Measurements from ENCODE around the gene VPS35L. TPM values are rescaled to one million over a fixed set of nuclear protein-coding genes. Genes with fewer than 3 reads are reported as not detected.

Gene VPS35L
- total RNA-seq, 1 experiment from 2014 or later, result 11.7 TPM

- TF ChIP-seq CTCF (conservative IDR thresholded peaks at IDR 0.05) (no peak), EZH2 (IDR thresholded peaks at IDR 0.05; ENCODE audit: low read depth) (no peak)
- no peaks in the 10 kb centered on the region for H3K9me3 ChIP-seq (ENCODE audit: insufficient read depth, low read depth)
- no TSS peak for BruUV-seq (replicated peaks)
- H3K27ac ChIP-seq, result no peak overlapping the region
- no peaks in the 10 kb centered on the region for H3K9me2 ChIP-seq (ENCODE audit: insufficient read depth)
- no peaks in the 10 kb centered on the region for H3K79me2 ChIP-seq (ENCODE audit: low read depth)
- H3K27me3 ChIP-seq (ENCODE audit: insufficient read depth, low read depth), result no peaks in the 10 kb centered on the region
- no peak overlapping the region for H2AFZ ChIP-seq
- no peak overlapping the region for H3K4me2 ChIP-seq
- no peak for DNase-seq
- intact Hi-C loops (cut with micrococcal nuclease; ENCODE audit: unreplicated experiment), result no loop called here
- POLR2A ChIA-PET (ENCODE audit: unreplicated experiment), result no interaction called here
- no peaks in the 10 kb centered on the region for H3F3A ChIP-seq (ENCODE audit: insufficient read depth, low read depth)
- no peaks in the 10 kb centered on the region for H3K4me1 ChIP-seq (replicated peaks; ENCODE audit: insufficient read depth)
- CTCF ChIA-PET, result no interaction called here
- peaks cover 2% of the 10 kb centered on the region; the same call in 1 of the 2 replicates for H3K36me3 ChIP-seq (ENCODE audit: low read depth)
- H3K4me3 ChIP-seq, result no peak overlapping the region
- H4K20me1 ChIP-seq (ENCODE audit: insufficient read depth), result no peaks in the 10 kb centered on the region
Observed at GRCh38 chr16:19741354-19741753, 185.9 kb downstream of the VPS35L start.

GRCh38 chr16:19743816-19744159, 188.3 kb downstream of the VPS35L start:
- Histone ChIP-seq H3K4me1 (replicated peaks; ENCODE audit: insufficient read depth) (peaks cover 17% of the 10 kb centered on the region), H3K4me2 (no peak overlapping the region), H4K20me1 (ENCODE audit: insufficient read depth) (no peaks in the 10 kb centered on the region), H3K9me3 (ENCODE audit: insufficient read depth, low read depth) (no peaks in the 10 kb centered on the region), H3F3A (ENCODE audit: insufficient read depth, low read depth) (peaks cover 14% of the 10 kb centered on the region), H3K27ac (no peak overlapping the region), H3K27me3 (ENCODE audit: insufficient read depth, low read depth) (no peaks in the 10 kb centered on the region), H3K4me3 (no peak overlapping the region), H3K9me2 (ENCODE audit: insufficient read depth) (no peaks in the 10 kb centered on the region), H3K79me2 (ENCODE audit: low read depth) (no peaks in the 10 kb centered on the region), H3K36me3 (ENCODE audit: low read depth) (no peaks in the 10 kb centered on the region), H2AFZ (no peak overlapping the region)
- no peak for DNase-seq
- POLR2A ChIA-PET (ENCODE audit: unreplicated experiment), result no interaction called here
- BruUV-seq (replicated peaks), result no TSS peak
- TF ChIP-seq CTCF (conservative IDR thresholded peaks at IDR 0.05) (no peak), EZH2 (IDR thresholded peaks at IDR 0.05; ENCODE audit: low read depth) (no peak)
- intact Hi-C loops (cut with micrococcal nuclease; ENCODE audit: unreplicated experiment), result no loop called here
- CTCF ChIA-PET, result no interaction called here

- peaks cover 26% of the 10 kb centered on the region for H3K4me1 ChIP-seq (replicated peaks; ENCODE audit: insufficient read depth)
- BruUV-seq (replicated peaks), result no TSS peak
- no peak for TF ChIP-seq CTCF (conservative IDR thresholded peaks at IDR 0.05)
- no peak for TF ChIP-seq EZH2 (IDR thresholded peaks at IDR 0.05; ENCODE audit: low read depth)
- peaks cover 20% of the 10 kb centered on the region for H3F3A ChIP-seq (ENCODE audit: insufficient read depth, low read depth)
- H4K20me1 ChIP-seq (ENCODE audit: insufficient read depth), result no peaks in the 10 kb centered on the region
- H3K27me3 ChIP-seq (ENCODE audit: insufficient read depth, low read depth), result no peaks in the 10 kb centered on the region
- intact Hi-C loops (cut with micrococcal nuclease; ENCODE audit: unreplicated experiment), result no loop called here
- no peak overlapping the region for H2AFZ ChIP-seq
- H3K27ac ChIP-seq, result no peak overlapping the region
- H3K36me3 ChIP-seq (ENCODE audit: low read depth), result no peaks in the 10 kb centered on the region
- no peak overlapping the region for H3K4me2 ChIP-seq
- DNase-seq, result no peak
- ChIA-PET POLR2A (ENCODE audit: unreplicated experiment) (no interaction called here), CTCF (no interaction called here)
- no peaks in the 10 kb centered on the region for H3K9me2 ChIP-seq (ENCODE audit: insufficient read depth)
- no peaks in the 10 kb centered on the region for H3K9me3 ChIP-seq (ENCODE audit: insufficient read depth, low read depth)
- H3K79me2 ChIP-seq (ENCODE audit: low read depth), result 0 out of 2 replicates have a peak, but pooled peaks cover under 1% of the 10 kb centered on the region
- H3K4me3 ChIP-seq, result no peak overlapping the region
Observed at GRCh38 chr16:19744670-19745069, 189.2 kb downstream of the VPS35L start.
